GM23338 (cell line): ENCODE measurements around the gene TLR5. TPM values are rescaled to one million over a fixed set of nuclear protein-coding genes. Genes with fewer than 3 reads are reported as not detected.

ENCODE experiments used
- ATAC-seq: fragments of 200-7000 bp; cut with Tn5 transposase; 3 replicates; pipeline ENCODE4 v1.9.1; 2020
- DNase-seq: peaks from one replicate; pipeline ENCODE4 v3.0.0-alpha.2; 2015; ENCODE audit warnings: low spot score
- H2AFZ ChIP-seq: fragments of 200-600 bp; sonication (generic); 2 replicates; pipeline ENCODE4 v1.8.0; 2016; ENCODE audit warnings: antibody characterized with exemption, mild to moderate bottlenecking, moderate library complexity
- H3F3A ChIP-seq: fragments of 200-600 bp; sonication (generic); replicated peaks from 2 replicates; pipeline ENCODE4 v1.8.0; 2017; ENCODE audit warnings: antibody characterized with exemption, mixed run types, low read depth
- H3K27ac ChIP-seq: fragments of 200-600 bp; sonication (generic); 2 replicates; pipeline ENCODE4 v1.6.1; 2016; ENCODE audit warnings: low read depth
- H3K27me3 ChIP-seq: fragments of 200-600 bp; sonication (generic); 2 replicates; pipeline ENCODE4 v1.8.0; 2016; ENCODE audit warnings: mild to moderate bottlenecking, mixed run types, moderate library complexity; ENCODE audit not compliant: insufficient read depth
- H3K36me3 ChIP-seq: fragments of 200-600 bp; sonication (generic); 2 replicates; pipeline ENCODE4 v1.8.0; 2016; ENCODE audit warnings: mild to moderate bottlenecking; ENCODE audit not compliant: insufficient read depth
- H3K4me1 ChIP-seq: fragments of 200-600 bp; sonication (generic); 2 replicates; pipeline ENCODE4 v1.8.0; 2016; ENCODE audit warnings: mild to moderate bottlenecking, moderate library complexity; ENCODE audit not compliant: insufficient read depth
- H3K4me2 ChIP-seq: fragments of 200-600 bp; sonication (generic); 2 replicates; pipeline ENCODE4 v1.7.1; 2017; ENCODE audit warnings: mixed run types
- H3K4me3 ChIP-seq: fragments of 200-600 bp; sonication (generic); 2 replicates; pipeline ENCODE4 v1.6.1; 2016; ENCODE audit warnings: mixed run types
- H3K79me2 ChIP-seq: fragments of 200-600 bp; sonication (generic); replicated peaks from 2 replicates; pipeline ENCODE4 v1.8.0; 2017; ENCODE audit warnings: mild to moderate bottlenecking; ENCODE audit not compliant: insufficient read depth
- H3K9me2 ChIP-seq: fragments of 200-600 bp; sonication (generic); 2 replicates; pipeline ENCODE4 v1.8.0; 2017; ENCODE audit not compliant: insufficient read depth
- H4K20me1 ChIP-seq: fragments of 200-600 bp; sonication (generic); replicated peaks from 2 replicates; pipeline ENCODE4 v1.8.0; 2017; ENCODE audit warnings: mild to moderate bottlenecking; ENCODE audit not compliant: insufficient read depth
- H3K27ac Mint-ChIP-seq: 2 replicates; pipeline ENCODE4 v1.8.0; 2020; ENCODE audit warnings: inconsistent platforms, mild to moderate bottlenecking, moderate library complexity, mixed read lengths
- H3K27me3 Mint-ChIP-seq: 3 replicates; pipeline ENCODE4 v1.8.0; 2022; ENCODE audit warnings: low read depth, mild to moderate bottlenecking, moderate library complexity, mixed read lengths, inconsistent platforms; ENCODE audit not compliant: insufficient read depth, poor library complexity
- H3K36me3 Mint-ChIP-seq: 3 replicates; pipeline ENCODE4 v1.8.0; 2021; ENCODE audit warnings: low read depth, mild to moderate bottlenecking, inconsistent platforms, moderate library complexity, mixed read lengths
- H3K4me1 Mint-ChIP-seq: 3 replicates; pipeline ENCODE4 v1.8.0; 2020; ENCODE audit warnings: mild to moderate bottlenecking, inconsistent platforms, mixed read lengths
- H3K4me3 Mint-ChIP-seq: 3 replicates; pipeline ENCODE4 v1.8.0; 2021; ENCODE audit warnings: moderate library complexity, mild to moderate bottlenecking, inconsistent platforms, mixed read lengths
- H3K9me3 Mint-ChIP-seq: 3 replicates; pipeline ENCODE4 v1.8.0; 2020; ENCODE audit warnings: moderate library complexity, mild to moderate bottlenecking, inconsistent platforms, mixed read lengths
- CREB1 ChIP-seq: fragments of 250-450 bp; sonication (Bioruptor Pico); IDR thresholded peaks from 2 replicates; pipeline ENCODE4 v1.5.0; 2020; ENCODE audit warnings: low read depth, mild to moderate bottlenecking, moderate library complexity
- CTCF ChIP-seq, 2 experiments: fragments of 200-600 bp in 1 of 2; sonication (generic) in 1 of 2; conservative IDR thresholded peaks; 2 replicates each; pipeline versions ENCODE4 v1.5.1 to v1.6.1; 2016 to 2017; ENCODE audit warnings: antibody characterized with exemption in 2 of 2, low read depth in 2 of 2, mild to moderate bottlenecking in 2 of 2, moderate library complexity in 1 of 2
- ETS1 ChIP-seq: IDR thresholded peaks from 2 replicates; pipeline ENCODE4 v1.6.1; 2016; ENCODE audit warnings: antibody characterized with exemption
- EZH2 ChIP-seq: fragments of 200-600 bp; sonication (generic); IDR thresholded peaks from one replicate; pipeline ENCODE4 v1.8.0; 2017; ENCODE audit warnings: antibody characterized with exemption, mild to moderate bottlenecking, low read depth; ENCODE audit not compliant: unreplicated experiment
- EZH2phosphoT487 ChIP-seq: fragments of 200-600 bp; sonication (generic); IDR thresholded peaks from one replicate; pipeline ENCODE4 v1.8.1; 2018; ENCODE audit warnings: antibody characterized with exemption; ENCODE audit not compliant: unreplicated experiment
- JUNB ChIP-seq: IDR thresholded peaks from one replicate; pipeline ENCODE4 v1.6.1; 2016; ENCODE audit warnings: antibody characterized with exemption; ENCODE audit not compliant: unreplicated experiment
- NANOG ChIP-seq: IDR thresholded peaks from 2 replicates; pipeline ENCODE4 v1.6.1; 2016; ENCODE audit warnings: antibody characterized with exemption, borderline replicate concordance
- POLR2AphosphoS5 ChIP-seq: IDR thresholded peaks from 2 replicates; pipeline ENCODE4 v1.6.1; 2016; ENCODE audit warnings: antibody characterized with exemption, low read depth
- REST ChIP-seq: IDR thresholded peaks from one replicate; pipeline ENCODE4 v1.6.1; 2018; ENCODE audit warnings: antibody characterized with exemption; ENCODE audit not compliant: unreplicated experiment
- STAT1 ChIP-seq: IDR thresholded peaks from one replicate; pipeline ENCODE4 v1.6.1; 2016; ENCODE audit warnings: antibody characterized with exemption; ENCODE audit not compliant: unreplicated experiment
- ZNF114 ChIP-seq: fragments of 250-450 bp; sonication (Bioruptor Pico); IDR thresholded peaks from 2 replicates; pipeline ENCODE4 v1.5.0; 2020; ENCODE audit warnings: mild to moderate bottlenecking, moderate library complexity
- ZNF331 ChIP-seq: fragments of 250-450 bp; sonication (Bioruptor Pico); IDR thresholded peaks from 2 replicates; pipeline ENCODE4 v1.5.0; 2020; ENCODE audit warnings: low read depth, mild to moderate bottlenecking, moderate library complexity
- polyA plus RNA-seq: library from polyadenylated mRNA; unstranded; fragments of >200 nt; fragmentation: Nextera tagmentation; extraction: Ambion mirVana; gene quantifications from 2 replicates; pipeline ENCODE4 v1.2.1, GENCODE V29; 2016
- total RNA-seq: library from RNA; depleted of rRNA; stranded (reverse); fragments of >200 nt; shearing (Covaris generic); gene quantifications from 2 replicates; pipeline ENCODE4 v1.2.3, GENCODE V29; 2014

Gene TLR5
- total and polyA plus RNA-seq, 2 experiments from 2014 or later = 0.10 to 0.39 TPM

GRCh38 chr1:223109581-223110026, 33.4 kb downstream of the TLR5 start (continued):
- TF ChIP-seq CREB1 (CRISPR knock-in tag) = no peak
- no peak for TF ChIP-seq NANOG
- TF ChIP-seq REST = no peak

GRCh38 chr1:223106856-223107255, 36.2 kb downstream of the TLR5 start:
- Mint-ChIP-seq H3K27me3 (peaks cover 2% of the 10 kb centered on the region), H3K9me3 (peaks cover 1% of the 10 kb centered on the region; the same call in 2 of the 3 replicates), H3K4me1 (no peaks in the 10 kb centered on the region), H3K36me3 (no peaks in the 10 kb centered on the region), H3K27ac (no peak overlapping the region), H3K4me3 (no peak overlapping the region)
- no peak overlapping the region for H3K27ac ChIP-seq
- no peak overlapping the region for H3K4me3 ChIP-seq
- H4K20me1 ChIP-seq = no peaks in the 10 kb centered on the region
- no peaks in the 10 kb centered on the region for H3K4me1 ChIP-seq
- H3K36me3 ChIP-seq = no peaks in the 10 kb centered on the region
- no peak overlapping the region for H2AFZ ChIP-seq
- no peaks in the 10 kb centered on the region for H3K27me3 ChIP-seq
- no peak for DNase-seq
- no peak overlapping the region for H3K4me2 ChIP-seq
- 0 out of 2 replicates have a peak, but pooled peaks cover 3% of the 10 kb centered on the region for H3K9me2 ChIP-seq
- ATAC-seq = no peak
- H3F3A ChIP-seq = no peaks in the 10 kb centered on the region
- H3K79me2 ChIP-seq = no peaks in the 10 kb centered on the region
- TF ChIP-seq NANOG (no peak), ZNF114 (CRISPR knock-in tag) (no peak), STAT1 (no peak), EZH2 (no peak), EZH2phosphoT487 (no peak), POLR2AphosphoS5 (no peak), CTCF (conservative IDR thresholded peaks at IDR 0.05; ENCODE audit: low read depth in 2 of 2) (no peak), CREB1 (CRISPR knock-in tag) (no peak), ZNF331 (CRISPR knock-in tag) (no peak), REST (no peak), ETS1 (no peak), JUNB (no peak)
